ENCODE results near the gene SLC28A1. TPM values are rescaled to one million over a fixed set of nuclear protein-coding genes. Genes with fewer than 3 reads are reported as not detected.

The SLC28A1 gene
- total RNA-seq, 4 donors from 2014 or later: not detected

- intact Hi-C loops (cut with DNase I; ENCODE audit: low total_unique reads): no loop called here
Measured at GRCh38 chr15:84979651-84980050, 95.2 kb downstream of the SLC28A1 start.

DNA sequence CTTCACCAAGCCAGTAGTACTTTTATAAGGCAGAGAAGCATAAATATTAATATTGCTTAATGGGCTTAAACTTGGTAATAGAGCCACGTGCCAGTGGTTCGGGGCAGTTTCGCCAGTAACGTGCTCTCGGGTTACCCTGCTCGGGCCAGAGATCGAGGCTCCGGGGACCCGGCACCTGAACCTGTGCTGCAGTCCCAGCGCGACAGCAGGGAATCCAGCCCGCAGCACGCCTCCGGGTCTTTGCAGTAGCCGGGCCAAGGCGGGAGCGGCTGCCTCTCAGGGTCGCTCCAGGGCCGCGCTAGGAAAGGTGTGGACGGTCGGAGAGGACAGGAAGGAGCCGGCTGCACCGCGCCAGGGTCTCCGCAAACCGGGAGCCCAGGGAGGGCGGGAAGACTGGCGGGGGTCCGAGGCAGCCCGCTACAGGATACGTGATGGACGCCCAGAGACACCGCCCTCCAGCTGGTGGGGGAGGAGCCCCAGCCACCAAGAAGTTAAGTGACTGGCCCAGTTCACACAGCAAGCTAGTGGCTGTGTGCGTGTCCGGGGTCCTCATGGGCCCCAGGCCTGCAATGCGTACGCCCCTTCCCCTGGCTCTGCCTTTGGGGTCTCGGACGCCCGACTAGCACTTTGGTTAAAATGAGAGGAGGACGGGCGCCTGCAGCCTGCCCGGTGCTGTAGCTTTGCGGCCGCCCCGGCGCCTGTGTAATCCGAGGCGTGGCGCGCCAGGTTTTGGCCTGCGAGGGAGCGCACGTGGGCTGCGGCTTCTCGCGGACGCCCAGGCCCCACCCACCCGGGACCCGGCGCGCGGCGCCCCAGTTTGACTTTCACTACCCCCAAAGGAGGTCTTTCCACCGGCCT, 96.0 kb downstream of the SLC28A1 start:
- peak overlapping the region; percentile 97 to 98 (median 97) for H3K27ac ChIP-seq
- WGBS, 2 donors (ENCODE audit: low coverage in 1 of 2): 0% methylated on average over 4 to 50 of the region's 66 CpGs
- no peaks in the 10 kb centered on the region for H3K36me3 ChIP-seq
- no peaks in the 10 kb centered on the region for H3K27me3 ChIP-seq
- no peaks in the 10 kb centered on the region for H3K9me3 ChIP-seq
- DNase-seq: peak; percentile 88
- peaks cover 3 to 37% (median 29%) of the 10 kb centered on the region in 4 donors for H3K4me1 ChIP-seq
- intact Hi-C loops (cut with DNase I; ENCODE audit: low total_unique reads): no loop called here
- in situ Hi-C loops (cut with MboI; ENCODE audit: low pct_ligation_motif_present in 1 of 4, low pct_unique_long_range_greater_than_20kb in 1 of 4, low sequenced_read_pairs in 3 of 4): no loop called here
- H3K4me3 ChIP-seq: peak overlapping the region; percentile 66 to 96 (median 93)
- TF ChIP-seq POLR2AphosphoS5 (IDR thresholded peaks at IDR 0.05) (peak in 2 of 3 donors; percentile 23 to 58), EP300 (IDR thresholded peaks at IDR 0.05; ENCODE audit: low read depth) (no peak), POLR2A (IDR thresholded peaks at IDR 0.05) (peak; percentile 37), CTCF (IDR thresholded peaks at IDR 0.05) (peak in 1 of 5 experiments; percentile 7)

More at GRCh38 chr15:84979651-84980050, 95.2 kb downstream of the SLC28A1 start:
- Histone ChIP-seq H3K27me3 (no peaks in the 10 kb centered on the region), H3K27ac (peak overlapping the region; percentile 97 to 98 (median 97)), H3K4me3 (peak overlapping the region in 3 of 4 donors; percentile 91 to 96 (median 95)), H3K9me3 (no peaks in the 10 kb centered on the region), H3K36me3 (no peaks in the 10 kb centered on the region), H3K4me1 (peaks cover 3 to 29% (median 21%) of the 10 kb centered on the region in 4 donors)
- in situ Hi-C loops (cut with MboI; ENCODE audit: low pct_ligation_motif_present in 1 of 4, low pct_unique_long_range_greater_than_20kb in 1 of 4, low sequenced_read_pairs in 3 of 4): loop anchor here in 1 of 4 donors (10.0 kb wide), 1 partner anchor 55 kb away; no protein-coding TSS in a partner anchor
- peak; percentile 36 for DNase-seq
- TF ChIP-seq EP300 (IDR thresholded peaks at IDR 0.05; ENCODE audit: low read depth): no peak
- TF ChIP-seq POLR2A (IDR thresholded peaks at IDR 0.05): no peak
- no peak for TF ChIP-seq POLR2AphosphoS5 (IDR thresholded peaks at IDR 0.05)
- TF ChIP-seq CTCF (IDR thresholded peaks at IDR 0.05): no peak
- 29 to 35% methylated on average over 5 to 16 of the region's 16 CpGs for WGBS, 2 donors (ENCODE audit: low coverage in 1 of 2)

DNA sequence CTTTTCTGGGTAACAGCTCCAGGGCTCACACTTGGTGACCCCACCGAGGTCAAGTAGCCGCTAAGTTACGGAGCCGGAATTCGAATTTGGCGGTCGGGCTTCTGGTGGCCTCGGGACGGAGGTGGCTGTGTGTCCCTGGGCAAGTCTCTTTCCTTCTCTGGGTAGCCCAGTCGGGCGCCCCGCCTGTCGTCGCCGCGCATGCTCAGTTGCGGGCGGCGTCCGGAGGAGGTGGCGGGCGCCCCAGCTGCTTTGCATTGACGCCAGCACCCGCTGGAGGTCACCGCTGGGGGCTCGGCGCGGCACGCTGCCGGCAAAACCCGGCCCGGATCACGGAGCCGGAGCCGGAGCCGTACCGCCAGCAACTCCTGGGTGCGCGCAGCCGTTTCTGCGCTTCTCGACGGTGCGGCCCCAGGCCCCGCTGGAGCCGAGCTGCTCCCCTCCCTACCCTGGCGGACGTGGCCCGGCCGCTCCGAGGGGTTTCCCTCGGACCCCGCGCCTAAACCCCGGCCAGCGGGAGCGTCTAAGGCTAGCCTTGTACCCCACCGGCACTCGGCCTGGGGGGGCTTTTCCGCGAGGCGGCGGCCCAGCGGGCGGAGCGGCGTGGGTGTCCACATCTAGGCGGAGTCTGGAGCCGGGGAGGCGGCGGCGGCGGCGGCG, 96.7 kb downstream of the SLC28A1 start:
- intact Hi-C loops (cut with DNase I; ENCODE audit: low total_unique reads) (no loop called here), in situ Hi-C loops (cut with MboI; ENCODE audit: low pct_ligation_motif_present in 1 of 4, low pct_unique_long_range_greater_than_20kb in 1 of 4, low sequenced_read_pairs in 3 of 4) (no loop called here)
- H3K4me1 ChIP-seq: peaks cover 3 to 44% (median 33%) of the 10 kb centered on the region in 4 donors
- H3K27me3 ChIP-seq: no peaks in the 10 kb centered on the region
- H3K36me3 ChIP-seq: no peaks in the 10 kb centered on the region
- no peaks in the 10 kb centered on the region for H3K9me3 ChIP-seq
- DNase-seq: peak; percentile 97
- 0% methylated on average over 11 to 20 of the region's 75 CpGs for WGBS, 2 donors (ENCODE audit: low coverage in 1 of 2)
- H3K27ac ChIP-seq: peak overlapping the region; percentile 97 to 98 (median 97)
- peak overlapping the region; percentile 89 to 96 (median 93) for H3K4me3 ChIP-seq
- peak; percentile 75 for TF ChIP-seq POLR2A (IDR thresholded peaks at IDR 0.05)
- peak; percentile 69 to 90 (median 83) for TF ChIP-seq POLR2AphosphoS5 (IDR thresholded peaks at IDR 0.05)
- peak; percentile 26 to 80 (median 37) for TF ChIP-seq CTCF (IDR thresholded peaks at IDR 0.05)
- TF ChIP-seq EP300 (IDR thresholded peaks at IDR 0.05; ENCODE audit: low read depth): no peak
